GM12801 (cell line): ENCODE measurements around the gene NOC4L.

Experiments
- TF ChIP-seq, protein P1 (sequence below): IDR thresholded peaks from one replicate; pipeline ENCODE4 v1.5.1; 2011; ENCODE audit warnings: control low read depth; ENCODE audit not compliant: insufficient read length; ENCODE audit errors: extremely low read depth

NOC4L gene

DNA sequence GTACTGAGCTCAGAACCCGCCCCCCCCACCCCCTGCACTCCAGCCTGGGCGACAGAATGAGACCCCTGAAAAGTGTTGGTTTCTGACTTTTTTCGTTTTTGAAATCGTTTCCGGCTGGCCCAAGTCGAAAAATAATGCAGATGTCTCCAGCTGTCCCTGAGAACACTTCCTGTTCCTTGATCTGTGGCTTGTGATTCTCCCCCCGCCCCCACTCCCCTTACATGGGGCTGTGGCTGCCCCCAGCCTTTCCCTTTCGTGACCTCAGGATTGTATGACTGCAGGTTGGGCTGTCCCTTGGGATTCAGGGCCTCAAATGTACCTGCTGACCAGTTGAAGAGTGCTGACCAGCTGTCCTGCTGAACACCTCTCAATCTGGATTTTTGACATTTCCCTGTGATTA, 34.1 kb downstream of the NOC4L start:
- TF ChIP-seq, protein P1, sequence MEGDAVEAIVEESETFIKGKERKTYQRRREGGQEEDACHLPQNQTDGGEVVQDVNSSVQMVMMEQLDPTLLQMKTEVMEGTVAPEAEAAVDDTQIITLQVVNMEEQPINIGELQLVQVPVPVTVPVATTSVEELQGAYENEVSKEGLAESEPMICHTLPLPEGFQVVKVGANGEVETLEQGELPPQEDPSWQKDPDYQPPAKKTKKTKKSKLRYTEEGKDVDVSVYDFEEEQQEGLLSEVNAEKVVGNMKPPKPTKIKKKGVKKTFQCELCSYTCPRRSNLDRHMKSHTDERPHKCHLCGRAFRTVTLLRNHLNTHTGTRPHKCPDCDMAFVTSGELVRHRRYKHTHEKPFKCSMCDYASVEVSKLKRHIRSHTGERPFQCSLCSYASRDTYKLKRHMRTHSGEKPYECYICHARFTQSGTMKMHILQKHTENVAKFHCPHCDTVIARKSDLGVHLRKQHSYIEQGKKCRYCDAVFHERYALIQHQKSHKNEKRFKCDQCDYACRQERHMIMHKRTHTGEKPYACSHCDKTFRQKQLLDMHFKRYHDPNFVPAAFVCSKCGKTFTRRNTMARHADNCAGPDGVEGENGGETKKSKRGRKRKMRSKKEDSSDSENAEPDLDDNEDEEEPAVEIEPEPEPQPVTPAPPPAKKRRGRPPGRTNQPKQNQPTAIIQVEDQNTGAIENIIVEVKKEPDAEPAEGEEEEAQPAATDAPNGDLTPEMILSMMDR: no peak

GRCh38 chr12:132178801-132179401, 34.6 kb downstream of the NOC4L start:
- TF ChIP-seq, protein P1: no peak

GRCh38 chr12:132179431-132180362, 35.4 kb downstream of the NOC4L start:
- TF ChIP-seq, protein P1: no peak

GRCh38 chr12:132180648-132181546, 36.6 kb downstream of the NOC4L start:
- TF ChIP-seq, protein P1: no peak

GRCh38 chr12:132181570-132182200, 37.4 kb downstream of the NOC4L start:
- TF ChIP-seq, protein P1: no peak

DNA sequence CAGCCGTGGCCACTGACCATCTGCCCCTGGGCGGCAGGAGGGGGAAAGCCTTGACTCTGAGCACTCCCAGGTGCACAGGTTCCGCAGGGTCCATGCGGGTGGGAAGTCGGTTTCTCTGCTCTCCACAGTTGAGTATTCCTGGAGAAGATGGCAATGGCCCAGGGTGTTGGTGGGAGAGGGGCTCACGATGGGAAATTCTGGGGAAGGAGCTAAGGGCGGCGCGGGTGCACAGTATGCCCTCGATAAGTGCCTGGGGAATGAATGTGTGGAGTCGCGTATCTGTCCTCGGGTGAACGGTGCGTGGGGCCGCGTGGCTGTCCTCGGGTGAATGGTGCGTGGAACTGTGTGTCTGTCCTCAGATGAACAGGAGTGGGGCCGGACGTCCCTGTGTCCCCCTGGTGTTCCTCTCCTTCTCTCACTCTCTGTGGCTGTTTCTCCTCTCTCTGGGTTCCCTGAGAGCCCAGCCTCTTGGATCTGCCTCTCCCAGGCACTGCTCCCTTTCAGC, 38.0 kb downstream of the NOC4L start:
- TF ChIP-seq, protein P1: no peak
